ENCODE data around the gene EXOSC6.
"Not testable (repeated sequence)": the region's sequence is repeated elsewhere in the genome, so short reads cannot be mapped to it uniquely, and the experiment has no call there.

The EXOSC6 gene

GRCh38 chr16:70198230-70198629 lies 53.5 kb downstream of the EXOSC6 start:
- DNase-seq = not testable (repeated sequence)

DNA sequence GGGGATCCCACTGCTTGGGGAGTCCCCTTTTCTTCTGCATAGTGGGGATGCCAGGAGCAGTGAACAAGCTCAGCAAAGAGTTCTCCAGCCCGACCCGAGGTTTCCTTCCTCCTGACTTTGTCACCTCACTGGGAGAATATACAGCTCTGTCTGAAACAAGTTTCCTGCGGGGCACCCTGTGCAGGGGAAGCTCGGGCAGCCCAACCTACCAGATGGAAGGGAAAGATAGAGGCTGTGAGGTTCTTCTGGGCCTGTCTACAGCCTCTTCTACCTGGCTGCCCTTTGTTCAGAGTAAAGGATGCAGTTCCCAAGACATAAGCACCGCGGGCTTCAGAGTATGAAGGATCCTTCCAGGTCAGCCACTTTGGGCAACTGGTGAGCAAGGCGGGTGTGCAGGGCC lies 54.1 kb downstream of the EXOSC6 start:
- DNase-seq = not testable (repeated sequence)

Measured in activated CD4-positive, alpha-beta T cell treated with anti-CD3 and anti-CD28 coated beads for 48 hours (primary cell).